ENCODE results near the gene COX7B2.

GRCh38 chr4:46908148-46908547 is 897 bp downstream of the COX7B2 start:
- TF ChIP-seq CTCF (IDR thresholded peaks at IDR 0.05) (no peak), POLR2A (IDR thresholded peaks at IDR 0.05) (no peak)
